GM19193 (cell line): ENCODE measurements around the gene CNTNAP2.

Experiments
- POLR2A ChIP-seq: IDR thresholded peaks from 4 replicates; pipeline ENCODE4 v1.6.1; 2011; ENCODE audit not compliant: insufficient read depth, insufficient read length; ENCODE audit errors: extremely low read depth

The CNTNAP2 gene

DNA sequence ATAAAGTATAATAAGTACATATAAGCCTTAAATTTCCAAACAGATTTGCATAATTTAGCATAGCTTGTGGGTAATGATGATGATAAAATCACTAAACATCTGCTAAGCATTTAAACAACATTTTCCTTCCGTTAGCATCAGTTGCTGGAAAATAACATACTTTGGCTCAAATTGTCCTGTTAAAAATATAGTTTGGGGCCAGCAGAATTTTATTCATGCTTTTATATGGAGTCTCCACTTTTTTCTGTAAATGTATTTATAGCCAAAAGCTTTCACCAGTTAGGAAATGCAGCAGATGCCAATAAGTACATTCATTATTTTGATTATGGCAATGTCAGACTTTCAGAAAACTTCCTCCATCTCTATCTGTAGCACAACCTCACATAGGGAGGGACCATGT lies 107.2 kb downstream of the CNTNAP2 start:
- TF ChIP-seq POLR2A = no peak

DNA sequence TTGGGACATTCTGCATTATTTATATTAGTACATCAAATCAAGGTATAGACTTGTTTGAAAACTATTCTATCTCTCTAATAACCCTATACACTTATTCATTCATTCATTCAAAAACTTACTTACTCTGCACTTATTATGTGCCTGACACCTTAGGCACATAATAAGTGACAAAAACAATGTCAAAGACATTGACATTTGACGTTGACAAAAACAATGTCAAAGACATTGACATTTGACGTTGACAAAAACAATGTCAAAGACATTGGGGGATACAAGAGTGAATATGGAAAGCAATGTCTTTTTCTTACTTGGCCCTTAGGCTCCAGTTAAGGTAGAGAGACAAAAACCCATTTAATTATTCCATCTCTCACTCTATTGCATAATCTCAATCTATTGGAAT lies 116.0 kb downstream of the CNTNAP2 start:
- TF ChIP-seq POLR2A = no peak

DNA sequence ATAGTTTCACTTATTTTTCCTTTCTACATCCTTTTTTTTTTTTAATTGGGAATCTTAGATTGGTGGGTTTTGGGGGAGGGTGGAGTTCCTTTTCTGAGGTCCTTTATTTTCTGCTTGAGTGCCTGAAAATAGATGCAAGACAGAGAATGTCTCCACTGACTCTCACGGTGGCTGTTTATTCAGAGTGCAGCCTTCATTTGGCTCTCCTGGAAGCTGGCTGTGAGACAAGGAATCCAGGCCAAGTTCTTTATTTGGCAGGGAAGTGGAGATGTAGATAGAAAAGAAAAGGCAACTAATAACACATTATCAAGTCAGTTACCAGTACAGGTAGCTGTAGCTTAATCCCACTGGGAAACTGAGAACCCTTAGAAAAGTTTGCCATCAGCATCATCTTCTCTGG lies 118.6 kb downstream of the CNTNAP2 start:
- TF ChIP-seq POLR2A = no peak

DNA sequence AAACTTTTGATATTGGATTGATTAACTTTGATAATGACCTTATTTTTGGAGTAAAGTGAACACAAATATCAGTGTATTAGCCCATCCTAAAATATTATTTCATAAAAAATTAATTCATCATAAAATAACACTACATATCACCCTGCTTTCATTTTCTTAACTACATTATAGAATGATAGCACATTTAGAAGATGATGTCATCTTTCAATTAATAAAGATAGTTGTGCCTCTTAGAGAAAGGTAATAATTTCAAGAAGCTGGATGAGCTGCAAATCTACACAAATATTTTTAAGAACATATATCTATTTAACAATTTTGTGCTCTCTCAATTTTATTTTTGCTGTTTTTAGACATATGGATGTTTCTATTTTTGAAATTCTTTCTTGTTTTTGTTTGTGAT lies 126.1 kb downstream of the CNTNAP2 start:
- no peak for TF ChIP-seq POLR2A

DNA sequence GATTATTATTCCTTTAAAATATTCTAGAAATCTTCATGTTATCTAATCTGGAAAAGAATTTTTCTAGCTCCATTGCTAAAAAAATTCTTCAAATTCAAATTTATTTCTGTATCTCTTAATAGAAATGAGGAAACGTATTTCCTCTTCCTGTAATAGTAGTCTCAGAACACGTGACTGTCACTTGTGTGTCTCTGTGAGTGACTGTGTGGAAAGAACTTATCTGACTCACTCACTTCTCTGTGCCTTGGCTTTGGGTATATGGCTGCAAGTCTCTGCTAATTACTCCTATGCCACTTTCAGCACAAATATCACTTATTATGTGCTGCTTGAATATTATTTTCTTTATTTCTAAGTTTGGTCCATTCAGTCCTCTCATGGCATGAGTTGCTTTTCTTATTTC lies 132.7 kb downstream of the CNTNAP2 start:
- TF ChIP-seq POLR2A = no peak

DNA sequence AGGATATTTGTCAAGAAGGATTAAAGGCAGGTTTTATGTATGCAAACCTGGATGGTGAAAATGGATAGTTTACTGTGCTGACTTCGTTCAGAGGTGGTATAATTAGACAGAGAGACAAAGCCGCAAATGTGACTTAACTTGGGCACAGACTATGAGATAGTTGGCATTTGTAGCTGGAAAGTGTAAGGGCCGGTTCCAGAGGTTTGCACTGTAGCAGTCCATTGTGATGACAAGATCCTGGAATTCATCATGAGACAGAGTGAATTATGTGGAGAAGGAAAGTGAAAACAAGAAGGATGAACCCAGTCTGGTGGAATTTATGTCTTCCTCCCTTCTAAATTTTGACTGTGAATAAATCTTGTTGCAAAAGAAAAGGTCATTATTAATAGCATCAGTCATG lies 139.0 kb downstream of the CNTNAP2 start:
- TF ChIP-seq POLR2A = no peak

DNA sequence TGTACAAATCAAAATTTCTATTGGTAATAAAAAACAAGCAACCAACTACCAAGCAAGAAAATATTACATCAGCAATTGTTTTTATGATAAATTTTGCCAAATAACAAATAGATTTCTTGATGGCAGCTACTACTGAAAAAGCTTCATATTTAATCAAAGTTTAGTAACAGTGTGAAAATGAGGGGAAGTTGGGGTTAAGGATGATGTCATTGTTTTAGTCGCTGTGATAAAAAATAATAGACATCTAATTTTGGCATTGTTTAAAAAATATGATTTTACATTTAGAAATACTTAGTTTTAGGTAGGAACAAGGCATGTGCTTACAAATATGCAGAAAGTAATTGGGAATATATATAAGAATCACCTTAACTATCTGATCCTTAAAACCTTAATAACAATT lies 145.9 kb downstream of the CNTNAP2 start:
- no peak for TF ChIP-seq POLR2A

DNA sequence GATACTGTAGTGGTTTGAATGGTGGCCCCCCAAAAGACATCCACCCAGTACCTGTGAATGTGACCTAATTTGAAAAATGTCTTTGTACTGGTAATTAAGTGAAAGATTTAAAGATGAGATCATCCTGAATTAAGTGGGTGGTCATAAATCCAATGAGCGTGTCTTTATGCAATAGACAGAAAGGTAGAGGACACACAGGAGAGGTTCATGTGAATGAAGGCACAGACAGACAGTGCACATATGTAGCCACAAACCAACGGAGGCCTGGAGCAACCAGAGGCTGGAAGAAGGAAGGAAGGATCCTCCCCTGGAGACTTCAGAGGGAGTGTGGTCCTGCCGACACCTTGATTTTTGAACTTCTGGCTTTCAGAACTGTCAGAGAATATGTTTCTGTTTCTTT lies 160.3 kb downstream of the CNTNAP2 start:
- TF ChIP-seq POLR2A = no peak

DNA sequence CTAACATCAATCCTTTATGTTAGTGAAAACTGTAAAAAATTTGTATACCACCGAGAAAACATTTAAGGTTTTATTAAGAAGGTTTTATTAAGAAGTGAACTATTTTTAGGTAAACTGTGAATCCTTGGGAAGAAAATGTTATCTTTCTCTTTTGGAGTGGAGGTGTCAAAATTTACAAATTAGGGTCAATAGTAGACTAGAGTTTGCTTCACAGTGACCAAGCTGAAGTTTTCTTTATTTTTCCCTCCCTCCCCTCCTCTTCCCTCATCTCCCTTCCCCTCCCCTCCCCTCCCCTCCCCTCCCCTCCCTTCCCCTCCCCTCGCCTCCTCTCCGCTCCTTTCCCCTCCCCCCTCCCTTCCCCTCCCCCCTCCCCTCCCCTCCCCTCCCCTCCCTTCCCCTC lies 168.8 kb downstream of the CNTNAP2 start:
- TF ChIP-seq POLR2A = no peak

DNA sequence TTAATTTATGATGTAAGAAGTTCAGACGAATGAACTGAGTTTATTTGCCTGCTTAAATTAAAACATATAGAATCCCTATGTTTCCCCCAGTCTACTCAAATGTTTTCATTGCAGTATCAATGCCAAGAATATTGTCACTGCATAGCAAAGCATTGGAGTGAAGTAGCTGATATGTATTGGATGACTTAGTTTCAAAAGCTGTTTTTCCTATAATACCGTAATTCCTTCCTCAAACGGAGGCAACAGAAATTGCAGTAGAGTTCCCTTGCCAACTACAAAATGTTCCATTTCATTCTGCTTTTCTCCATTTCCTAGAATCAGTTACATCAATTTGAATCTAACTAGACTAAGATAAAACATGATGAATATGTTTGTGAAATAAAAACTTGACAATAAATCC lies 174.1 kb downstream of the CNTNAP2 start:
- TF ChIP-seq POLR2A = no peak

DNA sequence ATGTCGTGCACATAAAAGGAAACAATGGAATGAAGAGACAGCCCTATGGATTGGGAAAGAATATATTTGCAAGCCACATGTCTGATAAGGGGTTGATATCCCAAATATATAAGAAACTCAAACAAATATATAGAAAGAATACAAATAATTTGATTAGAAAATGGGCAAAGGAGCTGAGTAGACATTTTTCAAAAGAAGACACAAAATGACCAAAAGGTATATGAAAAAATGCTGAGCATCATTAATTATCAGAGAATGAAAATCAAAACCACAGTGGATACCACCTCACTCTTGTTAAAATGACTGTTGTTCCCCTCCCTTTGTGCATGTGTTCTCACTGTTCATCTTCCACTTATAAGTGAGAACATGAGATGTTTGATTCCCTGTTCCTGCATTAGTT lies 175.3 kb downstream of the CNTNAP2 start:
- TF ChIP-seq POLR2A = no peak

DNA sequence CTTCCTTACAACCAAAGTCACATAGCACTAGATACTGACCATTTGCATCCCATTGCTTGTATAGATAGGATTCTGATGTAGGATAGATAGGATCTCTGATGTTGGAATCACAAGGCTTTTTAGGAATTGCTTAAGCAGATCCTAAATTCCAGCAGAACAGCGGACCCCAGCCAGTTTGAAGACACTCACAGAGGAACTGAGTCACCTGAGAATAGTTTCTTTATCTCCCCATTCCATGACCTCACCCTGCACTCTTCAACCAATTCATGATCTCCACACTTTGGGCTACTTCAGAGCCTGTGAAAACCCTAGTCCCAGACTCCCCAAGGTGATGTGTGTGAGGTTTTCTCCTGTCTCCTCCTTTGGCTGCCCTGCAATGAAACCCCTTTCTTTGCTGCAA lies 179.4 kb downstream of the CNTNAP2 start:
- no peak for TF ChIP-seq POLR2A

DNA sequence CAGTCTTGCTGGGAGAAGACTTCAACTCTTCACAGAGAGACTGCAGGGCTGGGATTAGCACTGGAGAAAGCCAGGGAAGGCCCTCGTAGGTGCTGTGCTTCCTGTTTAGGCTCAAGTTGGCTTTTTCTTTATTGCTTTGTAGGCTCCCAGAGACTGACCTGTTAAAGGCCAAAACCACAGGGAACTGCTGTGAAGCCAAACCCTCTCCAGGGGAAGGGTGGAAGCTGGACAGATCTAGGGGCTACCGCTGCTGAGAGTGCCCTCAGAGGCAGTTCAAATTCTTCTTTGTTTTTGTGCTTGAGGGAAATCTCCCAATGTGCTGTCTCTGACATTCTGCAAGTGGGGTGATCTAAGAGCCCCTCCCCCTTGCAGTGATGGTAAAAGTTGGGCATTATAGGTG lies 198.4 kb downstream of the CNTNAP2 start:
- no peak for TF ChIP-seq POLR2A

DNA sequence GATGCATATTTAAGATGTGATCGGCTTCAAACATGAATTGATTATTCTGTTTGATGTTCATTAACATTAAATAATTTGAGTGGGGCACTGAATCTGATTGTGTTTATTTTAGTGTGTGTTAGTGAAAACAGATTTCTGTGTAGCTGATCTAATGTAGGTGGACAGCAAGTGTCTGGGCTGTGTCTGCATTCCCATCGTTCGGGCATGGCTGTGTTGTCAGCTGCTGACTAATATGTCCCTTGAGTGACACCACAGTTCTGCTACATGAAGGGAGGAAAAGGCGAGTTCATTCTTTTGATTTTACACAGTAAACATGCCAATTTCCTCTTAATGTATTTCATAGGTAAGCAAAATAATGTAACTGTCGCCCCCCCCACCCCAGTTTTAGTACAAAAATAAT lies 203.0 kb downstream of the CNTNAP2 start:
- no peak for TF ChIP-seq POLR2A

DNA sequence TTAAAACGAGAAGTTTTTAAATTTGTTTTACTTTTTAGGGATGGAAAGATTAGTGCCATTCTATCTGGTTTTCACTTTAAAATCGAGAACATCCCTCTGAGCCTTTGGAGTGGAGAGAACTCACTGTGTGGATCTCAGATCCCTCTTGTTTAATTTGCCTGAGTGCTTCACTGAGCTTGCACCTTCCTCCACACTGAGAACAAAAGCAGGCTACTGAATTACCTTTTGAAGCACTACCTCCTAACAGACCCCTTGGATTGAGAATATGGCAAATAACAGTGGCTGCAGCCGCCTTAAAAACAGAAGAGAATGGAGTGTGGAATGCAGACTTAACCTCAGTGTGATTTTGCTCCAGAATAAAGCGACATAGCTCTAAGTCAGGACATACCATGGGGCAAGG lies 204.7 kb downstream of the CNTNAP2 start:
- no peak for TF ChIP-seq POLR2A

DNA sequence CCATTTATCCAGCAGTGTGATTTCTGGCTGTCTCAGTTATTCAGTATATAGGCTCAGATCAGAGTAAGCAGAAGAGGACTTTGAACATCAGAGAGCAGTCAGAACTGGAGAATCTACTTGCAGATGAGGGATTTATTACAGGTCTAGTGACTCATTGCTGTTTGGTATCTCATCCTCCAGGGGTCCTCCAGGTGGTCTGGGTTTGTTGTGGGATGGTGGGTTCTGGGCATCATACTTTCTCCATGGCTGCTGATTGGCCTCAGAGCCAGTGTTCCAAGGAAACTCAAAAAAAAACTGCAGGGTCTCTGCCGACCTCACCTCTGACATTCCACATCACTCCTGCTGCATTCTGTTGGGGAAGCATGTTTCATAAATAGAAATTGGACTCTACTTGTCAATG lies 214.8 kb downstream of the CNTNAP2 start:
- TF ChIP-seq POLR2A = no peak

DNA sequence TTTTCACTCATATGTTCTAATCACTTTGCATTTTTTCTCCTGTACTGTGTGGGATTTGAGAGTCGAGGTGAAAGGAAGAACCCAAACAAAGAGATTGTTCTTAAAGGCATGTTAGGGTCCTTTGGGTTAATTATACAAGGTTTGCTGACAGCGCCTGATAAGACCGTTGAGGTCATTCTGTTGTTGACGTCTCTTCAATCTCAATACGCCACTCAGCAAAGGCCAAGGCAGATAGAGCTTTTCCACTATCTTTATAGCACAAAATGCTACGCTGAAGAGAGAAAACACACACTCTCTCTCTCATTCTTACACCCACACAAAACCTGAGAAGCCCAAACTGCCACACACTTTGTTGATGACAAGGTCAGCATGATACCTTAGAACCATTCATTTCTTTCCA lies 228.7 kb downstream of the CNTNAP2 start:
- TF ChIP-seq POLR2A = no peak

DNA sequence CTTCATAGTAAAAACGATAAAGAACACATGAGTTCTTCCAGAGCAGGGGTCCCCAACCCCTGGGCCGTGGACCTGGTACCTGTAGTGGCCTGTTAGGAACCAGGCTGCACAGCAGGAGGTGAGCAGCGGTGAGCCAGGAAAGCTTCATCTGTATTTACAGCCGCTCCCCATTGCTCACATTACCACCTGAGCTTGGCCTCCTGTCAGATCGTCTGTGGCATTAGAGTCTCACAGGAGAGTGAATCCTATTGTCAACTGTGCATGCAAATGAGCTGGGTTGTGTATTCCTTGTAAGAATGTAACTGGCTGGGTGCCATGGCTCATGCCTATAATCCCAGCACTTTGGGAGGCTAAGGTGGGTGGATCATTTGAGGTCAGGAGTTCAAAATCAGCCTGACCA lies 229.5 kb downstream of the CNTNAP2 start:
- no peak for TF ChIP-seq POLR2A
